ENCODE measurements around the gene ITPK1.

Gene ITPK1

GRCh38 chr14:93039649-93040315, 75.9 kb downstream of the ITPK1 start:
- TF ChIP-seq FOXP2 (optimal IDR thresholded peaks at IDR 0.05; ENCODE audit: borderline replicate concordance, extremely low read depth, extremely low read length, insufficient read depth) (no peak), TAF1 (IDR thresholded peaks at IDR 0.05; ENCODE audit: borderline replicate concordance, insufficient read depth, low read length) (no peak), POLR2AphosphoS5 (IDR thresholded peaks at IDR 0.05; ENCODE audit: low read depth, low read length) (no peak), SIN3A (IDR thresholded peaks at IDR 0.05; ENCODE audit: borderline replicate concordance, insufficient read depth, low read length) (no peak)
- TF ChIP-seq, protein P1, sequence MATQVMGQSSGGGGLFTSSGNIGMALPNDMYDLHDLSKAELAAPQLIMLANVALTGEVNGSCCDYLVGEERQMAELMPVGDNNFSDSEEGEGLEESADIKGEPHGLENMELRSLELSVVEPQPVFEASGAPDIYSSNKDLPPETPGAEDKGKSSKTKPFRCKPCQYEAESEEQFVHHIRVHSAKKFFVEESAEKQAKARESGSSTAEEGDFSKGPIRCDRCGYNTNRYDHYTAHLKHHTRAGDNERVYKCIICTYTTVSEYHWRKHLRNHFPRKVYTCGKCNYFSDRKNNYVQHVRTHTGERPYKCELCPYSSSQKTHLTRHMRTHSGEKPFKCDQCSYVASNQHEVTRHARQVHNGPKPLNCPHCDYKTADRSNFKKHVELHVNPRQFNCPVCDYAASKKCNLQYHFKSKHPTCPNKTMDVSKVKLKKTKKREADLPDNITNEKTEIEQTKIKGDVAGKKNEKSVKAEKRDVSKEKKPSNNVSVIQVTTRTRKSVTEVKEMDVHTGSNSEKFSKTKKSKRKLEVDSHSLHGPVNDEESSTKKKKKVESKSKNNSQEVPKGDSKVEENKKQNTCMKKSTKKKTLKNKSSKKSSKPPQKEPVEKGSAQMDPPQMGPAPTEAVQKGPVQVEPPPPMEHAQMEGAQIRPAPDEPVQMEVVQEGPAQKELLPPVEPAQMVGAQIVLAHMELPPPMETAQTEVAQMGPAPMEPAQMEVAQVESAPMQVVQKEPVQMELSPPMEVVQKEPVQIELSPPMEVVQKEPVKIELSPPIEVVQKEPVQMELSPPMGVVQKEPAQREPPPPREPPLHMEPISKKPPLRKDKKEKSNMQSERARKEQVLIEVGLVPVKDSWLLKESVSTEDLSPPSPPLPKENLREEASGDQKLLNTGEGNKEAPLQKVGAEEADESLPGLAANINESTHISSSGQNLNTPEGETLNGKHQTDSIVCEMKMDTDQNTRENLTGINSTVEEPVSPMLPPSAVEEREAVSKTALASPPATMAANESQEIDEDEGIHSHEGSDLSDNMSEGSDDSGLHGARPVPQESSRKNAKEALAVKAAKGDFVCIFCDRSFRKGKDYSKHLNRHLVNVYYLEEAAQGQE (IDR thresholded peaks at IDR 0.05; ENCODE audit: insufficient read depth in 1 of 2, low read depth in 2 of 2, low read length in 2 of 2) = no peak

DNA sequence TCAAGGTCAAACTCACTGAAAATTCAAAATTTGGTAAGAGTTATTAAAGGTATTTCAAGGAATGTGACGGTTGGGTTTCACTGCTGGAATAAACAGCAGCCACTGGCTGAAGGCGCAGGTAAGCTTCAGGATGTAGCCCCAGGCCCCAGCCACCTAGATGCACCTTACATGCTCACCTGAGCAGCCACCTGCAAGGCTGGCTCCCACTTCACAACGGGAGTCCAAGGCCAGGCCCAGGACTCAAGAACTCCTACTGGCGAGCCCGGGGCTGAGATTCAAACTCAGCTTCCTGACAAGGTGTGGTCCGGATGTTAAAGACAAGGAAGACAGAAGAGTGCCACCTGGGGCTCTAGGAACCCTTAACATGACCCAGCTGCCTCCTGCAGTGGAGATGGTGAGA, 78.4 kb downstream of the ITPK1 start:
- no peak for TF ChIP-seq TAF1 (IDR thresholded peaks at IDR 0.05; ENCODE audit: borderline replicate concordance, insufficient read depth, low read length)
- no peak for TF ChIP-seq POLR2AphosphoS5 (IDR thresholded peaks at IDR 0.05; ENCODE audit: low read depth, low read length)
- no peak for TF ChIP-seq SIN3A (IDR thresholded peaks at IDR 0.05; ENCODE audit: borderline replicate concordance, insufficient read depth, low read length)
- no peak for TF ChIP-seq FOXP2 (optimal IDR thresholded peaks at IDR 0.05; ENCODE audit: borderline replicate concordance, extremely low read depth, extremely low read length, insufficient read depth)
- TF ChIP-seq, protein P1 (IDR thresholded peaks at IDR 0.05; ENCODE audit: insufficient read depth in 1 of 2, low read depth in 2 of 2, low read length in 2 of 2) = no peak

DNA sequence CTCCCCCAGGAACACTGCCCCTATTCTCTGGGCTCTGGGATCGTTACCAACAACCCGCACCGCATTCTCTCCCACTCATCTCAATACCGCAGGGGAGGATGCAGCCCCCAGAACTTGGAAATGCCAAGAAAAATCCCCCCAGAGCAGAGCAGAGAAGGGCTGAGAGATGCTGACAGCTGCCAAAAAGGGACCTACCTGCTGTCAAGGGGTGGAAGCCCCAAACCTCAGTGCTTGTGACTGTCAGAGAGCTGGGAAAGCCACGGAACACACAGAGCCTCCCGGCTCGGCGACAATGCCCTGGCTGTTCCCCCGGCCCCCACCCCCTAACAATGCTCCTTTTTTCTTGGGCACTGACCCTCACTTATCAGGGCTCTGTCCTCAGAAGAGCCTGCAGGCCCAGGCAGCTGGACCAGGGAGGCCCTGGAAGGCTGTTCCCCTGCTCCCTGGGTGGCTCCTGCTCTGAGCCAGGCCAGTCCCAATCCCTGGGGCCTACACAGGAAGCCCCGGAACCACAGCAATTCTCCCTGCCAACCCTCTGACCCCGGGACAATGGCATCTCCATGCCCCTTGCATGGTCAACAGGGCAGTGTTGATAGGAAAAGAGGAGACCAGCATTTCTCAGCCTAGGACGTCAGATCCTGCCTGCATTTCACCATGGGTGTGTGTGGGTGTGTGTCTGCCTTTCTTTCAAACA, 78.9 kb downstream of the ITPK1 start:
- TF ChIP-seq TAF1 (IDR thresholded peaks at IDR 0.05; ENCODE audit: borderline replicate concordance, insufficient read depth, low read length) = no peak

- TF ChIP-seq, protein P1 (IDR thresholded peaks at IDR 0.05; ENCODE audit: insufficient read depth in 1 of 2, low read depth in 2 of 2, low read length in 2 of 2) = no peak
- TF ChIP-seq SIN3A (IDR thresholded peaks at IDR 0.05; ENCODE audit: borderline replicate concordance, insufficient read depth, low read length) = no peak
- no peak for TF ChIP-seq FOXP2 (optimal IDR thresholded peaks at IDR 0.05; ENCODE audit: borderline replicate concordance, extremely low read depth, extremely low read length, insufficient read depth)
- TF ChIP-seq POLR2AphosphoS5 (IDR thresholded peaks at IDR 0.05; ENCODE audit: low read depth, low read length) = no peak
- no peak for TF ChIP-seq TAF1 (IDR thresholded peaks at IDR 0.05; ENCODE audit: borderline replicate concordance, insufficient read depth, low read length)
Observed at GRCh38 chr14:93035917-93036651, 79.6 kb downstream of the ITPK1 start.

DNA sequence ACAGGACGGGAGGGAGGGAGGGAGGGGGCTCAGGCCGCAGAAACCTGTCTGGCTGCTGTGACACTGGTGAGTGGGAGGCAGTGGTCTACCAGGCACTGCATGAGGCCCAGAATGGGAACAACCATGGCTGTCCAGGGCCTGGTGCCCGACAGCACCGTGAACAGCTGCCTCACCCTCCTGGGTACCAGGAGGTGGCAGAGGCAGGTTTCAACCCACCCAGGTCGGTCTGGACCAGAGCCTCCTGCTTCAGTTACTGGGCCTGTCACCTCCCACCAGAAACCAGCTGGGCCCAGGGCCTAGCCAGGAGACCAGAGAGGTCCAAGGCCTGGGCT, 80.2 kb downstream of the ITPK1 start:
- TF ChIP-seq SIN3A (IDR thresholded peaks at IDR 0.05; ENCODE audit: borderline replicate concordance, insufficient read depth, low read length) (no peak), FOXP2 (optimal IDR thresholded peaks at IDR 0.05; ENCODE audit: borderline replicate concordance, extremely low read depth, extremely low read length, insufficient read depth) (no peak), POLR2AphosphoS5 (IDR thresholded peaks at IDR 0.05; ENCODE audit: low read depth, low read length) (no peak), TAF1 (IDR thresholded peaks at IDR 0.05; ENCODE audit: borderline replicate concordance, insufficient read depth, low read length) (no peak)
- TF ChIP-seq, protein P1 (IDR thresholded peaks at IDR 0.05; ENCODE audit: insufficient read depth in 1 of 2, low read depth in 2 of 2, low read length in 2 of 2) = no peak

Measured in PFSK-1 (cell line).